Activated CD8-positive, alpha-beta memory T cell treated with anti-CD3 and anti-CD28 coated beads, Interleukin-2, amount 50 U/mL, for 24 hours (primary cell): ENCODE measurements around the gene WDR41.

Experiments used
- DNase-seq: peaks from one replicate; pipeline ENCODE4 v3.0.0-alpha.2; 2020; ENCODE audit errors: extremely low read depth

Gene WDR41

GRCh38 chr5:77448831-77449230 is 43.3 kb downstream of the WDR41 start:
- DNase-seq: no peak

- DNase-seq: no peak
These were observed 47.8 kb downstream of the WDR41 start for GRCh38 chr5:77444356-77444755.

GRCh38 chr5:77443670-77444069 is 48.4 kb downstream of the WDR41 start:
- no peak for DNase-seq

GRCh38 chr5:77438071-77438470 is 54.0 kb downstream of the WDR41 start:
- no peak for DNase-seq

GRCh38 chr5:77437194-77437593 is 54.9 kb downstream of the WDR41 start:
- DNase-seq: no peak

GRCh38 chr5:77431719-77432118 is 60.4 kb downstream of the WDR41 start:
- no peak for DNase-seq

GRCh38 chr5:77431286-77431685 is 60.8 kb downstream of the WDR41 start:
- DNase-seq: no peak

GRCh38 chr5:77430726-77431125 is 61.4 kb downstream of the WDR41 start:
- no peak for DNase-seq

- DNase-seq: no peak
These were observed 63.6 kb downstream of the WDR41 start for GRCh38 chr5:77428526-77428925.

GRCh38 chr5:77427998-77428397 is 64.1 kb downstream of the WDR41 start:
- DNase-seq: no peak

- DNase-seq: no peak
These were observed 65.4 kb downstream of the WDR41 start for GRCh38 chr5:77426670-77427069.

GRCh38 chr5:77425998-77426659 is 66.0 kb downstream of the WDR41 start:
- DNase-seq: no peak

- no peak for DNase-seq
These were observed 66.7 kb downstream of the WDR41 start for GRCh38 chr5:77425420-77425819.

GRCh38 chr5:77424921-77425320 is 67.2 kb downstream of the WDR41 start:
- no peak for DNase-seq

GRCh38 chr5:77423022-77423750 is 68.9 kb downstream of the WDR41 start:
- DNase-seq: no peak

GRCh38 chr5:77420940-77421339 is 71.2 kb downstream of the WDR41 start:
- DNase-seq: no peak

- no peak for DNase-seq
These were observed 72.2 kb downstream of the WDR41 start for GRCh38 chr5:77419644-77420582.

GRCh38 chr5:77418601-77419581 is 73.2 kb downstream of the WDR41 start:
- no peak for DNase-seq

GRCh38 chr5:77418162-77418561 is 74.0 kb downstream of the WDR41 start:
- no peak for DNase-seq

GRCh38 chr5:77413049-77413448 is 79.1 kb downstream of the WDR41 start:
- DNase-seq: no peak
